Activated CD8-positive, alpha-beta memory T cell treated with anti-CD3 and anti-CD28 coated beads for 4 hours (primary cell): ENCODE data around the gene GDPD5.

Experiments used
- DNase-seq, 2 donors: peaks; one replicate each; pipeline ENCODE4 v3.0.0-alpha.2; 2020; ENCODE audit warnings: low read depth in 2 of 2

Gene GDPD5

GRCh38 chr11:75473684-75474083, 52.1 kb downstream of the GDPD5 start:
- DNase-seq: no peak

- no peak for DNase-seq
Observed at GRCh38 chr11:75472081-75472732, 53.5 kb downstream of the GDPD5 start.

GRCh38 chr11:75471176-75471973, 54.4 kb downstream of the GDPD5 start:
- DNase-seq: no peak

- DNase-seq: no peak
Observed at GRCh38 chr11:75470476-75471080, 55.2 kb downstream of the GDPD5 start.

- no peak for DNase-seq
Observed at GRCh38 chr11:75469785-75470405, 55.8 kb downstream of the GDPD5 start.

- no peak for DNase-seq
Observed at GRCh38 chr11:75468534-75469340, 57.0 kb downstream of the GDPD5 start.

GRCh38 chr11:75467881-75468280, 57.9 kb downstream of the GDPD5 start:
- no peak for DNase-seq

- DNase-seq: no peak
Observed at GRCh38 chr11:75467311-75467710, 58.4 kb downstream of the GDPD5 start.

- no peak for DNase-seq
Observed at GRCh38 chr11:75465701-75466531, 59.8 kb downstream of the GDPD5 start.

GRCh38 chr11:75463106-75463774, 62.5 kb downstream of the GDPD5 start:
- no peak for DNase-seq

GRCh38 chr11:75462117-75462653, 63.6 kb downstream of the GDPD5 start:
- DNase-seq: no peak

- DNase-seq: no peak
Observed at GRCh38 chr11:75461151-75461550, 64.6 kb downstream of the GDPD5 start.

GRCh38 chr11:75456596-75457183, 69.1 kb downstream of the GDPD5 start:
- DNase-seq: no peak

GRCh38 chr11:75454987-75455386, 70.8 kb downstream of the GDPD5 start:
- no peak for DNase-seq

- DNase-seq: no peak
Observed at GRCh38 chr11:75453916-75454655, 71.7 kb downstream of the GDPD5 start.

GRCh38 chr11:75450826-75451821, 74.6 kb downstream of the GDPD5 start:
- no peak for DNase-seq

- DNase-seq: no peak
Observed at GRCh38 chr11:75450236-75450635, 75.5 kb downstream of the GDPD5 start.

- DNase-seq: no peak
Observed at GRCh38 chr11:75449776-75450175, 76.0 kb downstream of the GDPD5 start.
